OCI-LY7 (cell line): ENCODE measurements around the gene GLDN. TPM values are rescaled to one million over a fixed set of nuclear protein-coding genes. Genes with fewer than 3 reads are reported as not detected.

Experiments
- microRNA-seq: library from miRNA; unstranded; fragments of <30 nt; microRNA quantifications from one replicate; pipeline ENCODE4 v1.2.0, GENCODE V29; 2022; ENCODE audit warnings: borderline replicate concordance
- small RNA-seq: library from RNA; depleted of rRNA; stranded (forward); fragments of <200 nt; gene quantifications from one replicate; pipeline ENCODE3, GENCODE V24; 2014
- total RNA-seq, 2 experiments: library from RNA; depleted of rRNA in 1 of 2; stranded (reverse); fragments of >200 nt in 1 of 2; shearing (Covaris generic) in 1 of 2; gene quantifications; 2 replicates each; pipeline ENCODE4 v1.2.3, GENCODE V29; 2014 to 2022

The GLDN gene
- total RNA-seq, 2 experiments from 2014 or later: not detected

Small RNAs within 50 kb of the gene (microRNA-seq; reads per million reads assigned to microRNA genes)
- gene MIR7973-1 (not detected), gene MIR7973-2 (not detected)

Small RNAs within 50 kb of the gene (small RNA-seq; reads per million reads assigned to genes)
- gene AC020891.4 (not detected), gene MIR7973-1 (not detected)

Other genes starting within 250 kb of the GLDN start
- gene TNFAIP8L3, start 246.7 kb upstream of the GLDN start, total RNA-seq (2014; rRNA removed; shearing (Covaris generic)): not detected in 2 replicates
- not detected in 2 replicates for gene TNFAIP8L3, start 246.7 kb upstream of the GLDN start, total RNA-seq (2022)
- 0.13 TPM in 1 of 2 replicates, not detected in the other for gene CYP19A1, start 3.1 kb upstream of the GLDN start, total RNA-seq (2014; rRNA removed; shearing (Covaris generic))
- not detected in 2 replicates for gene CYP19A1, start 3.1 kb upstream of the GLDN start, total RNA-seq (2022)